Measurements from ENCODE around the gene NOD2.

DNA sequence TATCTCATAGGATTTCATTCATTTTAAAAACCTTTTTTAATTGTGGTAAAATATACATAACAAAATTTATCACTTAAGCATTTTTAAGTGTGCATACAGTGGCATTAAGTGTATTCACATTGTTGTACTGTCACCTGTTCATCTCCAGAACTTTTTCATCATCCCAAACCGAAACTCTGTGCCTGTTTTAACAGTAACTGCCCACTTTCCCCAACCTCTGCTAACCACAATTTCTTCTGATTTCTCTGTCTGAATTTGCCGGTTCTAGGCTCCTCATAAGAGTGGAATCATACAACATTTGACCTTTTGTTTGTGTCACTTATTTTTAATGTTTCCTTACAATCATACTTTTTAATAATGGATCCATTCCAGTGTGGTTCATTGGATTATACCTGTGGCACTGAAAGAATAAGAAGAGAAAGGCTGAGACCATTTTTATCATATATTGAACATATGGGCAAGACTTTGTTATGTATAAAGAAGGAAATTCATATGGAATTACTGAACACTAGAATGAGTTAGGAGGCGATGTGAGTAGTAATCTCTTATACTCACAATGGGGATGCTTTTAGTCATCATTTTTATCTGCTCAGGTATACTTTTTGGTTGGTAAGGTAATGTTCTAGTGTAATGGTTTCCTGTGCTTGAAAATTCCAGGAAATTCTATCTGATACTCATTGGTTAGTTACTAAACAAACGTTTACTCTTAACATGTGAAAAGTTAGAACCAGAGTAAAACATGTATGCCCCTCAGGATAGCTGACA is 59.2 kb downstream of the NOD2 start:
- no peak for TF ChIP-seq KAT7 (CRISPR knock-in tag; IDR thresholded peaks at IDR 0.05; ENCODE audit: borderline replicate concordance)
- TF ChIP-seq TEAD1 (CRISPR knock-in tag; IDR thresholded peaks at IDR 0.05) = no peak
- TF ChIP-seq, protein P1, sequence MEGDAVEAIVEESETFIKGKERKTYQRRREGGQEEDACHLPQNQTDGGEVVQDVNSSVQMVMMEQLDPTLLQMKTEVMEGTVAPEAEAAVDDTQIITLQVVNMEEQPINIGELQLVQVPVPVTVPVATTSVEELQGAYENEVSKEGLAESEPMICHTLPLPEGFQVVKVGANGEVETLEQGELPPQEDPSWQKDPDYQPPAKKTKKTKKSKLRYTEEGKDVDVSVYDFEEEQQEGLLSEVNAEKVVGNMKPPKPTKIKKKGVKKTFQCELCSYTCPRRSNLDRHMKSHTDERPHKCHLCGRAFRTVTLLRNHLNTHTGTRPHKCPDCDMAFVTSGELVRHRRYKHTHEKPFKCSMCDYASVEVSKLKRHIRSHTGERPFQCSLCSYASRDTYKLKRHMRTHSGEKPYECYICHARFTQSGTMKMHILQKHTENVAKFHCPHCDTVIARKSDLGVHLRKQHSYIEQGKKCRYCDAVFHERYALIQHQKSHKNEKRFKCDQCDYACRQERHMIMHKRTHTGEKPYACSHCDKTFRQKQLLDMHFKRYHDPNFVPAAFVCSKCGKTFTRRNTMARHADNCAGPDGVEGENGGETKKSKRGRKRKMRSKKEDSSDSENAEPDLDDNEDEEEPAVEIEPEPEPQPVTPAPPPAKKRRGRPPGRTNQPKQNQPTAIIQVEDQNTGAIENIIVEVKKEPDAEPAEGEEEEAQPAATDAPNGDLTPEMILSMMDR (IDR thresholded peaks at IDR 0.05) = no peak
- TF ChIP-seq, protein P2, sequence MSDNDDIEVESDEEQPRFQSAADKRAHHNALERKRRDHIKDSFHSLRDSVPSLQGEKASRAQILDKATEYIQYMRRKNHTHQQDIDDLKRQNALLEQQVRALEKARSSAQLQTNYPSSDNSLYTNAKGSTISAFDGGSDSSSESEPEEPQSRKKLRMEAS (CRISPR knock-in tag; IDR thresholded peaks at IDR 0.05) = no peak
- TF ChIP-seq, protein P3, sequence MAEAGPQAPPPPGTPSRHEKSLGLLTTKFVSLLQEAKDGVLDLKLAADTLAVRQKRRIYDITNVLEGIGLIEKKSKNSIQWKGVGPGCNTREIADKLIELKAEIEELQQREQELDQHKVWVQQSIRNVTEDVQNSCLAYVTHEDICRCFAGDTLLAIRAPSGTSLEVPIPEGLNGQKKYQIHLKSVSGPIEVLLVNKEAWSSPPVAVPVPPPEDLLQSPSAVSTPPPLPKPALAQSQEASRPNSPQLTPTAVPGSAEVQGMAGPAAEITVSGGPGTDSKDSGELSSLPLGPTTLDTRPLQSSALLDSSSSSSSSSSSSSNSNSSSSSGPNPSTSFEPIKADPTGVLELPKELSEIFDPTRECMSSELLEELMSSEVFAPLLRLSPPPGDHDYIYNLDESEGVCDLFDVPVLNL (CRISPR knock-in tag; IDR thresholded peaks at IDR 0.05; ENCODE audit: borderline replicate concordance, low read depth) = no peak
- TF ChIP-seq, protein P4, sequence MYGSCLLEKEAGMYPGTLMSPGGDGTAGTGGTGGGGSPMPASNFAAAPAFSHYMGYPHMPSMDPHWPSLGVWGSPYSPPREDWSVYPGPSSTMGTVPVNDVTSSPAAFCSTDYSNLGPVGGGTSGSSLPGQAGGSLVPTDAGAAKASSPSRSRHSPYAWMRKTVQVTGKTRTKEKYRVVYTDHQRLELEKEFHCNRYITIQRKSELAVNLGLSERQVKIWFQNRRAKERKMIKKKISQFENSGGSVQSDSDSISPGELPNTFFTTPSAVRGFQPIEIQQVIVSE (CRISPR knock-in tag; IDR thresholded peaks at IDR 0.05; ENCODE audit: borderline replicate concordance) = no peak
- TF ChIP-seq ESRRA (CRISPR knock-in tag; IDR thresholded peaks at IDR 0.05; ENCODE audit: borderline replicate concordance) = no peak
